GM20431 (cell line): ENCODE data around the gene NOVA1.
"Not testable (repeated sequence)": the region's sequence is repeated elsewhere in the genome, so short reads cannot be mapped to it uniquely, and the experiment has no call there.

ENCODE experiments used
- in situ Hi-C: fragments of 300-500 bp; cut with MseI, MboI; formaldehyde crosslinking; loops from one replicate; pipeline ENCODE4 v1.15.0; 2020; ENCODE audit warnings: low sequenced_read_pairs; ENCODE audit not compliant: unreplicated experiment

NOVA1 gene

GRCh38 chr14:26597589-26598080 is at the start of gene NOVA1:
Gene NOVA1, minus strand, starts transcription at chr14:26598033. Its CDS starts 597 bp downstream, at chr14:26597436.
- in situ Hi-C loops: no loop called here

- in situ Hi-C loops: not testable (repeated sequence)
Measured at GRCh38 chr14:26645057-26645456, 47.2 kb upstream of the NOVA1 start.

- in situ Hi-C loops: no loop called here
Measured at GRCh38 chr14:26636561-26636960, 38.7 kb upstream of the NOVA1 start.

- in situ Hi-C loops: not testable (repeated sequence)
Measured at GRCh38 chr14:26634946-26635345, 37.1 kb upstream of the NOVA1 start.

- in situ Hi-C loops: no loop called here
Measured at GRCh38 chr14:26626256-26626655, 28.4 kb upstream of the NOVA1 start.

- in situ Hi-C loops: no loop called here
Measured at GRCh38 chr14:26622611-26623010, 24.8 kb upstream of the NOVA1 start.

- in situ Hi-C loops: no loop called here
Measured at GRCh38 chr14:26621807-26622560, 24.2 kb upstream of the NOVA1 start.

GRCh38 chr14:26621364-26621763 is 23.5 kb upstream of the NOVA1 start:
- in situ Hi-C loops: no loop called here

GRCh38 chr14:26611259-26611658 is 13.4 kb upstream of the NOVA1 start:
- in situ Hi-C loops: no loop called here

GRCh38 chr14:26606729-26607312 is 9.0 kb upstream of the NOVA1 start:
- in situ Hi-C loops: no loop called here

GRCh38 chr14:26605602-26606001 is 7.8 kb upstream of the NOVA1 start:
- in situ Hi-C loops: no loop called here

- in situ Hi-C loops: no loop called here
Measured at GRCh38 chr14:26602902-26603301, 5.1 kb upstream of the NOVA1 start.

- in situ Hi-C loops: no loop called here
Measured at GRCh38 chr14:26601856-26602255, 4.0 kb upstream of the NOVA1 start.

- in situ Hi-C loops: no loop called here
Measured at GRCh38 chr14:26599291-26599690, 1.5 kb upstream of the NOVA1 start.

GRCh38 chr14:26598672-26599131 is 869 bp upstream of the NOVA1 start:
- in situ Hi-C loops: no loop called here

GRCh38 chr14:26598081-26598671 is 343 bp upstream of the NOVA1 start:
- in situ Hi-C loops: no loop called here

GRCh38 chr14:26597071-26597588 is 703 bp downstream of the NOVA1 start:
- in situ Hi-C loops: no loop called here

GRCh38 chr14:26596543-26597061 is 1.2 kb downstream of the NOVA1 start:
- in situ Hi-C loops: no loop called here

GRCh38 chr14:26595926-26596542 is 1.8 kb downstream of the NOVA1 start:
- in situ Hi-C loops: no loop called here
